ENCODE measurements around the gene CDC20B. TPM values are rescaled to one million over a fixed set of nuclear protein-coding genes. Genes with fewer than 3 reads are reported as not detected.

Gene CDC20B
- total and polyA plus RNA-seq, 8 donors: 6.6 to 21.8 (median 16.6) TPM; not detected in 2

DNA sequence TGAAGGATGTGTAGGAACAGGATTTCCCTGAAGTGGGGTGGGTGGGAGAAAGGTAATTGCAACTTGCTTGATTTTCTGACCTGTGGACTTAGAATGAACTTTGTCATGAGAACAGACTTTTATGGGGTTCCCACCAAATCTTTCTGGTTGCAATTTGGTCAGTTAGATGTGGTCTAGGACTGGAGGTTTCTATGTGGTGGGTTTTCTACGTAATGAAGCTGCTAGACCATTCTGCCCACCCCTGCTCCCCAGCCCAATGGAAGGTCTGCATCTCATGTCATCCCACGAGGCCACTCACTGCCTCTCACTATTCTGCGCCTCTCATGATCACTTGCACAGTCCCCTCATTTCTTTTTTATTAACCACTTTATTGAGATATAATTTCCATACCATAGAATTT lies 108.5 kb downstream of the CDC20B start:
- Histone ChIP-seq H3K27ac (no peak overlapping the region), H3K36me3 (no peaks in the 10 kb centered on the region), H3K4me1 (no peaks in the 10 kb centered on the region), H3K27me3 (no peaks in the 10 kb centered on the region), H3K9me3 (no peaks in the 10 kb centered on the region), H3K4me3 (no peak overlapping the region)
- DNase-seq: no peak
- intact Hi-C loops (cut with DNase I): no loop called here
- TF ChIP-seq, protein P1, sequence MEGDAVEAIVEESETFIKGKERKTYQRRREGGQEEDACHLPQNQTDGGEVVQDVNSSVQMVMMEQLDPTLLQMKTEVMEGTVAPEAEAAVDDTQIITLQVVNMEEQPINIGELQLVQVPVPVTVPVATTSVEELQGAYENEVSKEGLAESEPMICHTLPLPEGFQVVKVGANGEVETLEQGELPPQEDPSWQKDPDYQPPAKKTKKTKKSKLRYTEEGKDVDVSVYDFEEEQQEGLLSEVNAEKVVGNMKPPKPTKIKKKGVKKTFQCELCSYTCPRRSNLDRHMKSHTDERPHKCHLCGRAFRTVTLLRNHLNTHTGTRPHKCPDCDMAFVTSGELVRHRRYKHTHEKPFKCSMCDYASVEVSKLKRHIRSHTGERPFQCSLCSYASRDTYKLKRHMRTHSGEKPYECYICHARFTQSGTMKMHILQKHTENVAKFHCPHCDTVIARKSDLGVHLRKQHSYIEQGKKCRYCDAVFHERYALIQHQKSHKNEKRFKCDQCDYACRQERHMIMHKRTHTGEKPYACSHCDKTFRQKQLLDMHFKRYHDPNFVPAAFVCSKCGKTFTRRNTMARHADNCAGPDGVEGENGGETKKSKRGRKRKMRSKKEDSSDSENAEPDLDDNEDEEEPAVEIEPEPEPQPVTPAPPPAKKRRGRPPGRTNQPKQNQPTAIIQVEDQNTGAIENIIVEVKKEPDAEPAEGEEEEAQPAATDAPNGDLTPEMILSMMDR (IDR thresholded peaks at IDR 0.05): no peak
- ATAC-seq: no peak

DNA sequence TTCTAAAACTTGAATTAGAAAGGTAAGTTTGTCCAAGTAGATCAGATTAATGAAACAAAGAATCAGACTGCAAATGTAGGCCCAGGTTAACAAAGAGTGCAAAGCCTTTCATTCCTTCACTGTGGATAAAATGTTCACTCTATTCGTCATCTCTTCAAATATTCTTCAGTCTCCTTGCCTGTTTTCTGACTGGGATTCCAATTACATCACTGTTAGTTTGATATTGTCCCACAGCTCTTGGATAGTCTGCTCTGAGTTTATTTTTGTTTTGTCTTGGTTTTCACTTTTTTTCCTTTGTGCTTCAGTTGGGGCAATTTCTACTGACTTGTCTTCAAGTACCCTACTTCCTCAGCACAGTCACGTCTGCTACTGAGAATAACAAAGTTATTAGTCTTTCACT lies 109.1 kb downstream of the CDC20B start:
- TF ChIP-seq, protein P1 (IDR thresholded peaks at IDR 0.05): no peak
- H3K9me3 ChIP-seq: no peaks in the 10 kb centered on the region
- intact Hi-C loops (cut with DNase I): no loop called here
- ATAC-seq: no peak
- H3K4me1 ChIP-seq: no peaks in the 10 kb centered on the region
- H3K4me3 ChIP-seq: no peak overlapping the region
- H3K27me3 ChIP-seq: no peaks in the 10 kb centered on the region
- no peaks in the 10 kb centered on the region for H3K36me3 ChIP-seq
- no peak overlapping the region for H3K27ac ChIP-seq
- no peak for DNase-seq

- ATAC-seq (no peak), DNase-seq (no peak)
- Histone ChIP-seq H3K27ac (no peak overlapping the region), H3K4me1 (no peaks in the 10 kb centered on the region), H3K27me3 (no peaks in the 10 kb centered on the region), H3K4me3 (no peak overlapping the region), H3K9me3 (no peaks in the 10 kb centered on the region), H3K36me3 (no peaks in the 10 kb centered on the region)
- TF ChIP-seq, protein P1 (IDR thresholded peaks at IDR 0.05): no peak
- intact Hi-C loops (cut with DNase I): no loop called here
Observed at GRCh38 chr5:55063220-55063863, 109.6 kb downstream of the CDC20B start.

Small RNA genes lying within 50 kb of the gene (microRNA-seq; reads per million reads assigned to microRNA genes)
- 17.1 to 141 reads per million in 2 donors for gene MIR449A
- gene MIR449B: 1.6 to 8.7 reads per million in 2 donors
- 2.3 to 7.2 reads per million in 2 donors for gene MIR449C

Other genes with a start within 250 kb of the CDC20B start
- 1 to 10 TPM; 1.8 to 5.4 TPM for gene ESM1, start 187.6 kb downstream of the CDC20B start, total RNA-seq
- 1 to 10 TPM; 4.0 to 9.5 (median 6.0) TPM for gene ESM1, start 187.6 kb downstream of the CDC20B start, polyA plus RNA-seq (ENCODE audit: insufficient read length in 6 of 6)
- 1 to 10 TPM in 1 of 2 donors, under 1 TPM in 1; 0.61 to 2.5 TPM for gene GZMK, start 148.9 kb downstream of the CDC20B start, total RNA-seq
- 1 to 10 TPM in 2 of 6 donors, under 1 TPM in 4; 0.26 to 1.4 (median 0.59) TPM for gene GZMK, start 148.9 kb downstream of the CDC20B start, polyA plus RNA-seq (ENCODE audit: insufficient read length in 6 of 6)
- 1 to 10 TPM; 4.0 to 6.3 TPM for gene GZMA, start 70.5 kb downstream of the CDC20B start, total RNA-seq
- gene GZMA, start 70.5 kb downstream of the CDC20B start, polyA plus RNA-seq (ENCODE audit: insufficient read length in 6 of 6): 1 to 10 TPM; 1.8 to 5.0 (median 2.9) TPM
- gene GPX8, start 13.0 kb downstream of the CDC20B start, total RNA-seq: 10 to 100 TPM; 28.0 to 49.6 TPM
- 10 to 100 TPM; 62.1 to 71.9 (median 69.1) TPM for gene GPX8, start 13.0 kb downstream of the CDC20B start, polyA plus RNA-seq (ENCODE audit: insufficient read length in 6 of 6)
- not detected for gene MCIDAS, start 54.1 kb upstream of the CDC20B start, total RNA-seq
- gene MCIDAS, start 54.1 kb upstream of the CDC20B start, polyA plus RNA-seq (ENCODE audit: insufficient read length in 6 of 6): 1 to 10 TPM in 4 of 6 donors, under 1 TPM in 2; 0.51 to 2.1 (median 1.4) TPM
- 1 to 10 TPM in 1 of 2 donors, under 1 TPM in 1; 0.23 to 1.1 TPM for gene CCNO, start 60.4 kb upstream of the CDC20B start, total RNA-seq
- 1 to 10 TPM; 3.3 to 8.4 (median 4.8) TPM for gene CCNO, start 60.4 kb upstream of the CDC20B start, polyA plus RNA-seq (ENCODE audit: insufficient read length in 6 of 6)
- 10 to 100 TPM; 26.4 to 26.9 TPM for gene DHX29, start 134.5 kb upstream of the CDC20B start, total RNA-seq
- 10 to 100 TPM; 29.2 to 36.4 (median 33.3) TPM for gene DHX29, start 134.5 kb upstream of the CDC20B start, polyA plus RNA-seq (ENCODE audit: insufficient read length in 6 of 6)
- 10 to 100 TPM; 48.8 to 61.1 TPM for gene MTREX, start 134.8 kb upstream of the CDC20B start, total RNA-seq
- 100 to 1,000 TPM in 2 of 6 donors, 10 to 100 TPM in 4; 83.1 to 112 (median 92.1) TPM for gene MTREX, start 134.8 kb upstream of the CDC20B start, polyA plus RNA-seq (ENCODE audit: insufficient read length in 6 of 6)

All from left lung (tissue), 10 donors.